Measurements from ENCODE around the gene MPZL2.

Gene MPZL2

DNA sequence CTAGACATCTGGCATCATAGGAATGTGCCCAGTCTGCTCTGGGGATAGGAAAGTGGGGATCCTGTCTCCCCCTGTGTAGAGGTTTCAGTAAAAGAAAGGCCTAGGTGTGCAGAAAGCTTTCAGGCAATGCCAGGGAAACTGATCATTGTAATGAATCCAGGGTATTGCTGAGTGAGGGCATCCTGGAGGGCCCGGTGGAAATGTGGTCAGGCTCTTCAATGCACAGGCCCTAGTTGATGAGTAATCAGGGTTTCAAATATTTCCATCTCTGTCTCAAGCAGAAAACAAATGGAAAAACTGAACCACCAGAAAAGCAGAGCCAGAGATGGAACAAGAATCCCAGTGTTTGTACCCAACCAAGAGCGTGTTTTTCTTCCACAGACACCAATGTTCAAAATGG lies 42.5 kb upstream of the MPZL2 start:
- TF ChIP-seq, protein P1, sequence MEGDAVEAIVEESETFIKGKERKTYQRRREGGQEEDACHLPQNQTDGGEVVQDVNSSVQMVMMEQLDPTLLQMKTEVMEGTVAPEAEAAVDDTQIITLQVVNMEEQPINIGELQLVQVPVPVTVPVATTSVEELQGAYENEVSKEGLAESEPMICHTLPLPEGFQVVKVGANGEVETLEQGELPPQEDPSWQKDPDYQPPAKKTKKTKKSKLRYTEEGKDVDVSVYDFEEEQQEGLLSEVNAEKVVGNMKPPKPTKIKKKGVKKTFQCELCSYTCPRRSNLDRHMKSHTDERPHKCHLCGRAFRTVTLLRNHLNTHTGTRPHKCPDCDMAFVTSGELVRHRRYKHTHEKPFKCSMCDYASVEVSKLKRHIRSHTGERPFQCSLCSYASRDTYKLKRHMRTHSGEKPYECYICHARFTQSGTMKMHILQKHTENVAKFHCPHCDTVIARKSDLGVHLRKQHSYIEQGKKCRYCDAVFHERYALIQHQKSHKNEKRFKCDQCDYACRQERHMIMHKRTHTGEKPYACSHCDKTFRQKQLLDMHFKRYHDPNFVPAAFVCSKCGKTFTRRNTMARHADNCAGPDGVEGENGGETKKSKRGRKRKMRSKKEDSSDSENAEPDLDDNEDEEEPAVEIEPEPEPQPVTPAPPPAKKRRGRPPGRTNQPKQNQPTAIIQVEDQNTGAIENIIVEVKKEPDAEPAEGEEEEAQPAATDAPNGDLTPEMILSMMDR (IDR thresholded peaks at IDR 0.05; ENCODE audit: low read depth, low read length, missing control alignments), result no peak
- DNase-seq (ENCODE audit: low read depth), result no peak
- no peak overlapping the region for H3K4me3 ChIP-seq (ENCODE audit: low read depth, low read length)

DNA sequence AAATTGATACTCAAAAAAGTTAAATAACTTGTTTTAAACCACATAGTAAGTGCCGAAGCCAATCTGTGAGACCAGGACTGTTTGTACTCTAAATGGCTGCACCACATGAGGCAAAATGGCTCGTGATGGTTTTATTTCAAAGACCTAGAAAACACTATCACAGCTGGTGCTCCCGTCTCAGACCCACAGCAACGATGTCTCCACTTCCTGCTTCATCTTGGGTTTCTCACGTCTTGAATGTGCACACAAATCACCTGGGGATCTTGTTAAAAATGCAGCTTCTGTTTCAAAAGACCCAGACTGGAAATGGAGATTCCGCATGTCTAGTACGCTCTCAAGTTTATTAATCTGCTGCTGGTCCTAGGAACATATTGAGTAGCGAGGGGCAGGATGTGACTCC lies 41.6 kb upstream of the MPZL2 start:
- H3K4me3 ChIP-seq (ENCODE audit: low read depth, low read length), result no peak overlapping the region
- DNase-seq (ENCODE audit: low read depth), result no peak
- TF ChIP-seq, protein P1 (IDR thresholded peaks at IDR 0.05; ENCODE audit: low read depth, low read length, missing control alignments), result no peak

DNA sequence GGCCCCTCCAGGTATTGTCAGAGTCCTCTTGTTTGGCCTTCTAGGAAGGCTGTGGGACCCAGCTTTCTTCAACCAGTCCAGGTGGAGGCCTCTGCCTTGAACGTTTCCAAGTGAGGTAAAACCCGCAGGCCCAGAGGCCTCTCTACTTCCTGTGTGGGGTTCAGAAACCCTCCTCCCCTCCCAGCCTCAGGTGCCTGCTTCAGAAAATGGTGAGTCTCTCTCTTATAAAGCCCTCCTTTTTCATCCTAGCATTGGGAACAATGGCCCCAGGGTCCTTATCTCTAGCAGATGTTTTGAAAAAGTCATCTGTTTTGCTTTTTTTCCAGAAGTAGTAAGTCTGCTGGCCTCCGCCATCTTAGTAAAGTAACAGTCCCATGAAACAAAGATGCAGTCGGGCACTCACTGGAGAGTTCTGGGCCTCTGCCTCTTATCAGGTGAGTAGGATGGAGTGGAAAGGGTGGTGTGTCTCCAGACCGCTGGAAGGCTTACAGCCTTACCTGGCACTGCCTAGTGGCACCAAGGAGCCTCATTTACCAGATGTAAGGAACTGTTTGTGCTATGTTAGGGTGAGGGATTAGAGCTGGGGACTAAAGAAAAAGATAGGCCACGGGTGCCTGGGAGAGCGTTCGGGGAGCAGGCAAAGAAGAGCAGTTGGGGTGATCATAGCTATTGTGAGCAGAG lies 40.6 kb upstream of the MPZL2 start, which contains the start of gene CD3E:
TSS of gene CD3E (plus strand) at position 163 of the 681 bp plus-strand sequence. CDS start at position 386, 223 bp downstream.
- no peak within 1 kb of the TSS for H3K4me3 ChIP-seq (ENCODE audit: low read depth, low read length)
- TF ChIP-seq, protein P1 (IDR thresholded peaks at IDR 0.05; ENCODE audit: low read depth, low read length, missing control alignments), result no peak
- DNase-seq (ENCODE audit: low read depth), result no peak

DNA sequence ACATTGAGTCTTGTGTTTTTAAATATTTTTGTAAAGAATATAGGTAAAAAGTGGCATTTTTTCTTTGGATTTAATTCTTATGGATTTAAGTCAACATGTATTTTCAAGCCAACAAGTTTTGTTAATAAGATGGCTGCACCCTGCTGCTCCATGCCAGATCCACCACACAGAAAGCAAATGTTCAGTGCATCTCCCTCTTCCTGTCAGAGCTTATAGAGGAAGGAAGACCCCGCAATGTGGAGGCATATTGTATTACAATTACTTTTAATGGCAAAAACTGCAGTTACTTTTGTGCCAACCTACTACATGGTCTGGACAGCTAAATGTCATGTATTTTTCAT lies 40.1 kb upstream of the MPZL2 start:
- H3K4me3 ChIP-seq (ENCODE audit: low read depth, low read length), result no peak overlapping the region
- TF ChIP-seq, protein P1 (IDR thresholded peaks at IDR 0.05; ENCODE audit: low read depth, low read length, missing control alignments), result no peak
- DNase-seq (ENCODE audit: low read depth), result no peak

DNA sequence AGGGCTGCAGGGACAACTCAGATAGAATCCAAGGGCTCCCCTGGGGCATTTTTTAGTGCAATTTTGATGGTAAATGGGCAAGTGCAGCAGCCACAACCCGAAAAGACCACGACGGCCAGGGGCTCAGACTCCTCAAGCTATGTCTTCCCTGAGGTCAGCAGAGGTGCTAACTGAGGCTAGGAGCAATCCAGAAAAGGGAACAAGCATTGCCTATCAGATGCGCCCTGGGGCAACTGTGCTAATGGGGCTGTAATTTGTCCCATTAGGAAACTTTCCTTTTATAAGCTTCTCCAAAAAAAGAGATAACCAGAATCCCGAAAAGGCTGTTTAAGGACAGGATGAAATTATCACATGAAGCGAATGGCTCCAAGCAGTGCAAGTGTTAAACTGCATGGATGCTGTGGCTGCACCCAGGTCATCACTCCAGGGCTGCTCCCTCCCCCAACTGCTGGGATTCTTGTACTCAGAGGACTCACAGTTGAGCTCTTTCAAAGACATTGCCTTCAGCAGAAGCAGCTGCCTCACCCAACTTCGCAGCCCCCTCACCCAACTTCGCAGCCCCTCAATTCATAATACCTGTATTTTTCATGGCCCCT lies 37.6 kb upstream of the MPZL2 start:
- H3K4me3 ChIP-seq (ENCODE audit: low read depth, low read length), result no peak overlapping the region
- no peak for DNase-seq (ENCODE audit: low read depth)
- TF ChIP-seq, protein P1 (IDR thresholded peaks at IDR 0.05; ENCODE audit: low read depth, low read length, missing control alignments), result no peak

DNA sequence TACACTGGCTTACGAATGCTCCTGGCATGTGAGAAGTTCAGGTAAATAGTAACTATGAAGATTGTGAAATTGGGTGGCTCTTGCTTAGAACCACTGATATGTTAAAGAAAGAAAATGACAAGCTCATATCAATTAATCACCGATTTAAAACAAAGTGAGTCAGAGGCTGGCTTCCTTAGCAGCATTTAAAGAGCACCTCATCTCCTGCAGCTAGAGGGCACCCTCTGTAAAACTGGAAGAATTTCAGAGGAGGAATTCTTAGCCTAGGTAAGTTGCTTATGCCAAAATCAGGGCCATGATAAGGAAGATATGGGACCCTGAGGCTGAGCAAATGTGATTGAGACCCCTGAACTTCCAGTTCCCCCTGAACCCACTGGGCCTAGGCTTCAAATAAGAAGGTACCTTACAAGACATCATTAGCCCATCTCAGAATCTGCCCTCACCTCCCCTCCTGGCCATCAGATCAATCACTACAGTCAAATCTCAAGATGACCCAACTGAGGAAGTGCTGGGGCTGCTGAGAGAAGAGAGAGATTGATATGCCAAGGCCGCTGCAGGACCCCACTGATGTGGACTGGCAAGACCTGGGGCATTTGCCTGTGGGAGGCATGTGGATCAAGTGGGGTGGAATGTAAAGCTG lies 31.8 kb upstream of the MPZL2 start:
- TF ChIP-seq, protein P1 (IDR thresholded peaks at IDR 0.05; ENCODE audit: low read depth, low read length, missing control alignments), result peak; percentile 55
- H3K4me3 ChIP-seq (ENCODE audit: low read depth, low read length), result no peak overlapping the region
- no peak for DNase-seq (ENCODE audit: low read depth)

Measured in GM12864 (cell line).